DMS114 treated with DMSO at 0.1 percent for 48 hours (cell line): ENCODE measurements around the gene TEDC2.
A peak's percentile ranks its signal among the peaks of the same experiment; 100 is the strongest.

Experiments used
- DNase-seq: peaks from one replicate; lab custom pipeline; 2025; ENCODE audit not compliant: unreplicated experiment; lab: John Stamatoyannopoulos, UW

Gene TEDC2

DNA sequence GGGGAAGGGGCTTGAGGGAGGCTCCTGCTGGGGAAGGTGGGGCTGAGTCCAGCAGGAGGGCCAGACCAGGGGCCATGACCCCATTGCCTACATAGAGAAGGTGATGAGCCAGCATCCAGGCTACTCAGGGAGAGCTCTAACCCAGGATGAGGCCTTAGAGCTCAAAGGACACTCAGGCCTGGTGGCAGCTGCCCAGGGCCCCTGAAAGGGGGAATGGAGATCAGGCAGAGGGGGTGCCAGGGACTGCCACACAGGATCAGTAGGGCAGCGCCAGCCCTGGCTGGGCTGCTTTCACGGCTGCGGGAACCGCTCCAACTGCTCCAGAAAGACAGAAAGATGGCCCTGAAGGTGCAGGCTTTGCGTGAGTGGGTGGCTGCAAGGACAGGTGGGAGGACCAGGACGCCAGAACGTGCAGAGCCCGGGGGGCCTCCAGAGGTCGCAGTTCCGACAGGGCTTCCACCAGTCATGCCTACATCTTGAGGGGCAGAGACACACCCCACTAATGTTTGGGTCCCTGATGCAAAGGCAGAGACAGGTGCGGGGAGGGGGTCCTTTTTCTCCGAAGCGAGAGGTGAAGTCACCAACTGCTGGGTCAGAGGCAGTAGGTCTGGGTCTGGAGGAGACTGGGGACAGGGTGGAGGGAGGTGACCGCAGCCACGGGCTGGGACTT is 53.0 kb downstream of the TEDC2 start:
- no peak for DNase-seq

DNA sequence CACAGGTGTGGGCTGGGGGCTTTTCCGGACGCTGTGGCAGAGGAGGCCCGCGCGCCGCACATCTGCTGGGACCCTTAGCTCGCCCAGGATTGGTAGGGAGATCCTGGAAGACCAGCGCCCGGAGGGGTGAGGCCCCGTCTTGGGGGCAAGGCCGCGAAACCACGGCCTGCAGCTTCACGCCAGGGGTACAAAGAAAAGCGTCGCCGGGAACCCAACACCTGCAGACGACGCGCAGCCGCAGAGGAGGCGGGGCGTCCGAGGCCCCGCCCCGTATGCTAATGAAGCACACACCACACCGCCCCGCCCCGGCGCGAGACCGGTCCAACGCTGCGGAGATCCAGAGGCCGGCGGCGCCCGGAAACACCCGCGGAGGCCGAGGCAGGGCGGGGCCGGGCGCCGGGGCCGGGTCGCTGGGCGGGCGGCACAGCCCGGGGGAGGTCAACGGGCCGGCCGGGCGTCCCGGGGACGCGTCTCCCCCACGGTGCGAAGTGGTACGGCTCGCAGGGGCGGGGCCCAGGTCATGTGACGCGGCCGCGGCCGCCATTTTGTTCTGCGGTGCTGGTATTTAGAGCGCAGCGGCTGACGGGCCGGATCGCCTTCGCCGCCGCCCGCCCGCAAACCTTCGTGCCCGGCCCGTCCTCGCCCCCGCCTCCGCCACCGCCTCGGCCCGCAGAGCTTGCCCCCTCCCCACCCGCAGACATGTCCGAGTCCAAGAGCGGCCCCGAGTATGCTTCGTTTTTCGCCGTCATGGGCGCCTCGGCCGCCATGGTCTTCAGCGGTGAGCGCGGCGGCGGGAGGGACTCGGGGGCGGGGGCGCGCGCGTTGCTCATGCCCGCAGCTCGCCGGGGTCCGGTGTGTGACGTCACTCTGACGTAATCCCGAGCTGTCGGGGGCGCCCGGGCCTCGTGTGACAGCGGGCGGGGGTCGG is 53.8 kb downstream of the TEDC2 start, which contains the start of gene ATP6V0C:
ATP6V0C (plus strand) TSS at position 548 of the 928 bp plus-strand sequence; CDS start at position 700, 152 bp downstream.
- DNase-seq, result peak; percentile 42
